Smooth muscle cell (in vitro differentiated cells): ENCODE data around the gene BCKDHB. TPM values are rescaled to one million over a fixed set of nuclear protein-coding genes. Genes with fewer than 3 reads are reported as not detected.

ENCODE experiments used
- DNase-seq: peaks from one replicate; lab custom pipeline; 2025; ENCODE audit not compliant: unreplicated experiment; lab: John Stamatoyannopoulos, UW
- H2AFZ ChIP-seq: fragments of 200-600 bp; sonication (generic); 2 replicates; pipeline ENCODE4 v1.6.0; 2016; ENCODE audit warnings: antibody characterized with exemption, low read depth, mild to moderate bottlenecking
- H3F3A ChIP-seq: fragments of 200-600 bp; sonication (generic); 2 replicates; pipeline ENCODE4 v1.6.0; 2017; ENCODE audit warnings: antibody characterized with exemption, low read depth
- H3K27ac ChIP-seq: fragments of 200-600 bp; sonication (generic); 2 replicates; pipeline ENCODE4 v1.5.1; 2016; ENCODE audit warnings: low read depth, mild to moderate bottlenecking
- H3K27me3 ChIP-seq: fragments of 200-600 bp; sonication (generic); 2 replicates; pipeline ENCODE4 v1.6.1; 2016; ENCODE audit warnings: low read depth, mild to moderate bottlenecking
- H3K36me3 ChIP-seq: fragments of 200-600 bp; sonication (generic); 2 replicates; pipeline ENCODE4 v1.5.1; 2016; ENCODE audit warnings: low read depth
- H3K4me1 ChIP-seq: fragments of 200-600 bp; sonication (generic); 2 replicates; pipeline ENCODE4 v1.5.1; 2016; ENCODE audit warnings: low read depth
- H3K4me2 ChIP-seq: fragments of 200-600 bp; sonication (generic); 2 replicates; pipeline ENCODE4 v1.6.0; 2016; ENCODE audit warnings: mild to moderate bottlenecking
- H3K4me3 ChIP-seq: fragments of 200-600 bp; sonication (generic); 2 replicates; pipeline ENCODE4 v1.5.1; 2016; ENCODE audit warnings: mild to moderate bottlenecking
- H3K79me2 ChIP-seq: fragments of 200-600 bp; sonication (generic); 2 replicates; pipeline ENCODE4 v1.6.0; 2016; ENCODE audit warnings: low read depth, mild to moderate bottlenecking
- H3K9ac ChIP-seq: fragments of 200-600 bp; sonication (generic); 2 replicates; pipeline ENCODE4 v1.6.0; 2016; ENCODE audit warnings: low read depth
- H3K9me3 ChIP-seq: fragments of 200-600 bp; sonication (generic); replicated peaks from 2 replicates; pipeline ENCODE4 v1.5.1; 2016; ENCODE audit warnings: low read depth
- H4K20me1 ChIP-seq: fragments of 200-600 bp; sonication (generic); 2 replicates; pipeline ENCODE4 v1.6.0; 2016; ENCODE audit warnings: low read depth
- CTCF ChIP-seq: fragments of 200-600 bp; sonication (generic); IDR thresholded peaks from 2 replicates; pipeline ENCODE4 v1.5.1; 2017; ENCODE audit warnings: borderline replicate concordance, mild to moderate bottlenecking, antibody characterized with exemption; ENCODE audit not compliant: insufficient read depth, poor library complexity, severe bottlenecking
- WGBS: methylation state at CpG from one replicate; pipeline ENCODE4 v1.1.7; 2016; ENCODE audit warnings: low lambda C conversion rate; 5-methylcytosine and 5-hydroxymethylcytosine counted together
- polyA plus RNA-seq: library from polyadenylated mRNA; unstranded; fragments of >200 nt; fragmentation: Nextera tagmentation; extraction: Ambion mirVana; gene quantifications from 2 replicates; pipeline ENCODE4 v1.2.1, GENCODE V29; 2016
- total RNA-seq: library from RNA; depleted of rRNA; stranded (reverse); fragments of >200 nt; gene quantifications from 2 replicates; pipeline ENCODE4 v1.2.3, GENCODE V29; 2014

BCKDHB gene
- total and polyA plus RNA-seq, 2 experiments from 2014 or later, result 10.2 to 19.7 TPM

DNA sequence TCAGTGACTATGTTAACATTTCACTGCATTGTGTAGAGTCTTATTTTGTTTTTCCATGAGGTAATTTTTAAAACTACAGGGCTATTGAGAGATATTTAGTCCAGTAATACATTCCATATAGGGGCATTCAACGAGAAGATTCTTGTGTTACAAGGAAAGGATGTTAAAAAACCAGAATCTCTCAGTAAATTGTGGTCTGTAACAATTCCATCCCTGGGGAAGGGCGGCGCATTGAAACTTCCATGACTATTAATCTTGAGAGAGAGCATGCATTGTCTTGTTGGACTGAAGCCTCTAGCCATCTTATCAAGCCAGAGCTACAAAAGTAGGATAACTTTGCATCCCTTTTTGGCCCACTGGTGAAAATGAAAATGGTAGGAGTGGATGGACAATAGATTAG is 119.7 kb downstream of the BCKDHB start:
- H3K4me1 ChIP-seq, result no peaks in the 10 kb centered on the region
- 92% methylated on average over 3 of the region's 3 CpGs for WGBS
- H3K79me2 ChIP-seq, result no peaks in the 10 kb centered on the region
- H3F3A ChIP-seq, result no peaks in the 10 kb centered on the region
- no peak overlapping the region for H2AFZ ChIP-seq
- H4K20me1 ChIP-seq, result no peaks in the 10 kb centered on the region
- H3K4me2 ChIP-seq, result no peak overlapping the region
- H3K9ac ChIP-seq, result no peak overlapping the region
- TF ChIP-seq CTCF, result no peak
- H3K27me3 ChIP-seq, result no peaks in the 10 kb centered on the region
- no peaks in the 10 kb centered on the region for H3K9me3 ChIP-seq
- no peak for DNase-seq
- no peaks in the 10 kb centered on the region for H3K36me3 ChIP-seq
- no peak overlapping the region for H3K4me3 ChIP-seq
- no peak overlapping the region for H3K27ac ChIP-seq

GRCh38 chr6:80226699-80227098 is 120.2 kb downstream of the BCKDHB start:
- H3K36me3 ChIP-seq, result no peaks in the 10 kb centered on the region
- no peaks in the 10 kb centered on the region for H4K20me1 ChIP-seq
- 84% methylated on average over 5 of the region's 5 CpGs for WGBS
- H3K9ac ChIP-seq, result no peak overlapping the region
- no peak overlapping the region for H3K4me2 ChIP-seq
- no peaks in the 10 kb centered on the region for H3K4me1 ChIP-seq
- no peak for TF ChIP-seq CTCF
- H2AFZ ChIP-seq, result no peak overlapping the region
- no peak overlapping the region for H3K27ac ChIP-seq
- no peaks in the 10 kb centered on the region for H3K27me3 ChIP-seq
- DNase-seq, result no peak
- H3K79me2 ChIP-seq, result no peaks in the 10 kb centered on the region
- no peak overlapping the region for H3K4me3 ChIP-seq
- no peaks in the 10 kb centered on the region for H3K9me3 ChIP-seq
- H3F3A ChIP-seq, result no peaks in the 10 kb centered on the region

GRCh38 chr6:80227545-80228105 is 121.2 kb downstream of the BCKDHB start:
- WGBS, result 66% methylated on average over 2 of the region's 2 CpGs

More at GRCh38 chr6:80227545-80228105, 121.2 kb downstream of the BCKDHB start:
- H3K27me3 ChIP-seq, result no peaks in the 10 kb centered on the region
- TF ChIP-seq CTCF, result no peak
- no peak overlapping the region for H3K4me2 ChIP-seq
- H2AFZ ChIP-seq, result no peak overlapping the region
- H3K27ac ChIP-seq, result no peak overlapping the region
- no peaks in the 10 kb centered on the region for H4K20me1 ChIP-seq
- H3K79me2 ChIP-seq, result no peaks in the 10 kb centered on the region
- H3K36me3 ChIP-seq, result no peaks in the 10 kb centered on the region
- no peaks in the 10 kb centered on the region for H3K4me1 ChIP-seq
- no peak overlapping the region for H3K4me3 ChIP-seq
- no peak overlapping the region for H3K9ac ChIP-seq
- no peak for DNase-seq
- H3K9me3 ChIP-seq, result no peaks in the 10 kb centered on the region
- H3F3A ChIP-seq, result no peaks in the 10 kb centered on the region
